ENCODE measurements around the gene INF2. TPM values are rescaled to one million over a fixed set of nuclear protein-coding genes. Genes with fewer than 3 reads are reported as not detected.
"Not testable (repeated sequence)": the region's sequence is repeated elsewhere in the genome, so short reads cannot be mapped to it uniquely, and the experiment has no call there.

INF2 gene
- total RNA-seq, 1 experiment from 2014 or later, result 70.8 TPM

DNA sequence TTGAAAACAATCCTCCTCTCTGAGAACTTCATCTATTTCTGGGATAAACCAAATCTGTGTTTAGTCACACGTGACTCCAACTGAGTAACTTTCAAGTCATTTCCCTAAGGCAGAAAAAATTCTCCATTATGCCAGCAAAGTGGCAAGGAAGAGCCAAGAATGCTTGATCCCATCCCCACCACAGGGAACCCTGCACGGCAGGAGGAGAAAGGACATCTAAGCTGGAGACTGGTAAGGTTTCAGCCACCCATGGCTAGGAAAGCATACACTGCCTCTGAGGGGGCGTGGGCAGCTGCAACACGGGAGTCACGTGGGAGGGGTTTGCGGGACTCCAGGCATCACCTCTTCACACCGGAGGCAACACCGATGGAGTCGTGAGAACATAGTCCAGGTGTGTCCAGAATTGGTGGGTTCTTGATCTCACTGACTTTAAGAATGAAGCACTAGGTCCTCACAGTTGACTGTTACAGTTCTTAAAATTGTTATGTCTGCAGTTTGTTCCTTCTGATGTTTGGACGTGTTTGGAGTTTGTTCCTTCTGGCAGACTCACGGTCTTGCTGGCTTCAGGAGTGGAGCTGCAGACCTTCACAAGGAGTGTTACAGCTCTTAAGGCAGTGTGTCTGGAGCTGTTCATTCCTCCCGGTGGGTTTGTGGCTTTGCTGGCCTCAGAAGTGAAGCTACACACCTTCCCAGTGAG, 60.8 kb downstream of the INF2 start:
- Mint-ChIP-seq H3K36me3 (ENCODE audit: insufficient read depth, unreplicated experiment) (peaks cover 27% of the 10 kb centered on the region), H3K9me3 (ENCODE audit: unreplicated experiment) (no peaks in the 10 kb centered on the region), H3K4me1 (ENCODE audit: low read depth, unreplicated experiment) (peaks cover 18% of the 10 kb centered on the region), H3K27me3 (ENCODE audit: insufficient read depth, unreplicated experiment) (no peaks in the 10 kb centered on the region), H3K27ac (ENCODE audit: unreplicated experiment) (no peak overlapping the region), H3K4me3 (ENCODE audit: unreplicated experiment) (peak overlapping the region; percentile 37)
- DNase-seq, result no peak
- Histone ChIP-seq H3K4me1 (peaks cover 32% of the 10 kb centered on the region), H3K9me3 (no peaks in the 10 kb centered on the region), H3K36me3 (ENCODE audit: control insufficient read depth, insufficient read depth, low read length) (no peaks in the 10 kb centered on the region), H3K27me3 (replicated peaks; ENCODE audit: control insufficient read depth, insufficient read depth, low read length) (no peaks in the 10 kb centered on the region), H3K4me3 (ENCODE audit: low read depth, low read length) (no peak overlapping the region)
- intact Hi-C loops (cut with micrococcal nuclease; ENCODE audit: unreplicated experiment), result no loop called here
- CTCF ChIA-PET, result interaction anchor here (0.7 to 1.4 kb wide), 2 partner anchors 18 to 65 kb away, joined by 4 read pairs; no protein-coding TSS in a partner anchor
- no peak for TF ChIP-seq CTCF (IDR thresholded peaks at IDR 0.05; ENCODE audit: insufficient read depth in 1 of 2, low read depth in 1 of 2, low read length in 1 of 2, severe bottlenecking in 1 of 2, unreplicated experiment in 1 of 2)
- no TSS peak for BruUV-seq (replicated peaks)
- POLR2A ChIA-PET, result no interaction called here

DNA sequence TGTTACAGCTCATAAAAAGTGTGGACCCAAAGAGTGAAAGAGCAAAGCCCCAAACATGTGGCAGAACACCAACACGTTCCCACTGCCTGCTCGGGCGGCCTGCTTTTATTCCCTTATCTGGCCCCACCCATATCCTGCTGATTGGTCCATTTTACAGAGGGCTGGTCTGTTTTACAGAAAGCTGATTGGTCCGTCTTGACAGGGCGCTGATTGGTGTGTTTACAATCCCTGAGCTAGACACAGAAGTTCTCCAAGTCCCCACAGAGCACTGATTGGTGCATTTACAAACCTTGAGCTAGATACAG, 61.3 kb downstream of the INF2 start:
- H3K36me3 ChIP-seq (ENCODE audit: control insufficient read depth, insufficient read depth, low read length); H3K27me3 Mint-ChIP-seq (ENCODE audit: insufficient read depth, unreplicated experiment); POLR2A ChIA-PET; DNase-seq; H3K9me3 Mint-ChIP-seq (ENCODE audit: unreplicated experiment); H3K27me3 ChIP-seq (replicated peaks; ENCODE audit: control insufficient read depth, insufficient read depth, low read length); intact Hi-C loops (cut with micrococcal nuclease; ENCODE audit: unreplicated experiment); H3K4me3 ChIP-seq (ENCODE audit: low read depth, low read length); H3K27ac Mint-ChIP-seq (ENCODE audit: unreplicated experiment); H3K9me3 ChIP-seq; BruUV-seq (replicated peaks): not testable (repeated sequence)
- peaks cover 32% of the 10 kb centered on the region for H3K4me1 ChIP-seq
- H3K36me3 Mint-ChIP-seq (ENCODE audit: insufficient read depth, unreplicated experiment), result peaks cover 28% of the 10 kb centered on the region
- H3K4me1 Mint-ChIP-seq (ENCODE audit: low read depth, unreplicated experiment), result peaks cover 19% of the 10 kb centered on the region
- CTCF ChIA-PET, result interaction anchor here (0.5 to 1.0 kb wide), 3 partner anchors 18 to 801 kb away, joined by 4 read pairs; no protein-coding TSS in a partner anchor
- H3K4me3 Mint-ChIP-seq (ENCODE audit: unreplicated experiment), result peak overlapping the region; percentile 37

DNA sequence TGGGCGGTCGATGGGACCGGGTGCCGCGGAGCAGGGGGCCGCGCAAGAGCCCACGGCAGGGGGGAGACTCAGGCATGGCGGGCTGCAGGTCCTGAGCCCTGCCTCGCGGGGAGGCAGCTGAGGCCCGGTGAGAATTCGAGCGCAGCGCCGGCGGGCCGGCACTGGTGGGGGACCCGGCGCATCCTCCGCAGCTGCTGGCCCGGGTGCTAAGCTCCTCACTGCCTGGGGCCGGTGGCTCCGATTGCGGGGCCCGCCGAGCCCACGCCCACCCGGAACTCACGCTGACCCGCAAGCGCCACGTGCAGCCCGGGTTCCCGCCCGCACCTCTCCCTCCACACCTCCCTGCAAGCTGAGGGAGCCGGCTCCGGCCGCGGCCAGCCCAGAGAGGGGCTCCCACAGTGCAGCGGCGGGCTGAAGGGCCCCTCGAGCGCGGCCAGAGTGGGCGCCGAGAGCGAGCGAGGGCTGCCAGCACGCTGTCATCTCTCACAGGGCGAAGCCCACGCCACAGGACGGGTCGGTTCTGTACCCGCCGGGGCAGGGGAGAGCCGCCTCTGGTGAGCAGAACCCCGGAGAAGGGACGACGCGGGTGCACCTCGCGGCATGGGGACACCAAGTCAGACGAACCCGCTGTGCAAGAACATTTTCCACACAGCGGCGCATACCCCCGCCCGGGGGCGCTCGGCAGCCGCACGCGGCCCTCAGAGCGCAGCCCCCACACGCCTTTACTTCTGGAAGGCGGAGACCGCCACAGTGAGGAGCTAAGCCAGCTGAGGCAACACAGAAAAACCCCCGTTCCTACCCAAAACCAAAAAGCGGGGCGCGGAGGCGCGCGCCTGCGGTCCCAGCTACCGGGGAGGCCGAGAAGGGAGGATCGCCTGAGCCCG, 62.4 kb downstream of the INF2 start:
- Mint-ChIP-seq H3K27me3 (ENCODE audit: insufficient read depth, unreplicated experiment) (no peaks in the 10 kb centered on the region), H3K4me3 (ENCODE audit: unreplicated experiment) (peak overlapping the region; percentile 90), H3K4me1 (ENCODE audit: low read depth, unreplicated experiment) (peaks cover 19% of the 10 kb centered on the region), H3K9me3 (ENCODE audit: unreplicated experiment) (no peaks in the 10 kb centered on the region), H3K27ac (ENCODE audit: unreplicated experiment) (peak overlapping the region; percentile 93), H3K36me3 (ENCODE audit: insufficient read depth, unreplicated experiment) (peaks cover 38% of the 10 kb centered on the region)
- intact Hi-C loops (cut with micrococcal nuclease; ENCODE audit: unreplicated experiment), result loop anchor here (2.0 kb wide), 2 partner anchors 15 to 63 kb away; partner anchors contain the start of gene INF2
- CTCF ChIA-PET, result interaction anchor here (0.9 to 1.8 kb wide), 11 partner anchors 9 to 729 kb away, joined by 3 to 26 read pairs (median 4); no protein-coding TSS in a partner anchor
- DNase-seq, result no peak
- Histone ChIP-seq H3K9me3 (no peaks in the 10 kb centered on the region), H3K4me1 (peaks cover 32% of the 10 kb centered on the region), H3K4me3 (ENCODE audit: low read depth, low read length) (peak overlapping the region; percentile 52), H3K36me3 (ENCODE audit: control insufficient read depth, insufficient read depth, low read length) (peaks cover 2% of the 10 kb centered on the region; the same call in 1 of the 2 replicates), H3K27me3 (replicated peaks; ENCODE audit: control insufficient read depth, insufficient read depth, low read length) (no peaks in the 10 kb centered on the region)
- POLR2A ChIA-PET, result interaction anchor here (0.5 to 2.1 kb wide), 10 partner anchors 8 to 113 kb away, joined by 3 to 14 read pairs (median 6); partner anchors contain the start of gene CEP170B
- no peak for TF ChIP-seq CTCF (IDR thresholded peaks at IDR 0.05; ENCODE audit: insufficient read depth in 1 of 2, low read depth in 1 of 2, low read length in 1 of 2, severe bottlenecking in 1 of 2, unreplicated experiment in 1 of 2)
- BruUV-seq (replicated peaks), result TSS peak; percentile 28
